ENCODE results near the gene FDCSP.
"Not testable (repeated sequence)": the region's sequence is repeated elsewhere in the genome, so short reads cannot be mapped to it uniquely, and the experiment has no call there.

FDCSP gene

GRCh38 chr4:70192895-70193294, 33.0 kb upstream of the FDCSP start:
- no peak overlapping the region for H3K4me3 ChIP-seq (ENCODE audit: low read depth in 1 of 2, low read length in 2 of 2)
- no peaks in the 10 kb centered on the region for H3K4me1 ChIP-seq (ENCODE audit: control insufficient read depth in 1 of 2, insufficient read depth in 2 of 2, low read length in 2 of 2)
- no peak overlapping the region for H3K27ac ChIP-seq (ENCODE audit: low read length)
- no peaks in the 10 kb centered on the region for H3K9me3 ChIP-seq (ENCODE audit: control insufficient read depth in 1 of 2, low read length in 2 of 2)
- H3K27me3 ChIP-seq (ENCODE audit: low read depth, low read length) = no peaks in the 10 kb centered on the region
- no peaks in the 10 kb centered on the region for H3K36me3 ChIP-seq (ENCODE audit: control insufficient read depth in 1 of 2, insufficient read depth in 2 of 2, low read length in 2 of 2)

GRCh38 chr4:70195425-70195824, 30.5 kb upstream of the FDCSP start, which contains the start of gene ODAM:
Gene ODAM, plus strand, starts transcription at chr4:70195725. Its CDS starts 819 bp downstream, at chr4:70196544.
- Histone ChIP-seq H3K27ac (ENCODE audit: low read length) (no peak within 1 kb of the TSS), H3K27me3 (ENCODE audit: low read depth, low read length) (no peaks in the 10 kb centered on the region), H3K4me1 (ENCODE audit: control insufficient read depth in 1 of 2, insufficient read depth in 2 of 2, low read length in 2 of 2) (no peaks in the 10 kb centered on the region)

GRCh38 chr4:70196857-70197256, 29.1 kb upstream of the FDCSP start:
- Histone ChIP-seq H3K27ac (ENCODE audit: low read length) (no peak overlapping the region), H3K9me3 (ENCODE audit: control insufficient read depth in 1 of 2, low read length in 2 of 2) (no peaks in the 10 kb centered on the region), H3K36me3 (ENCODE audit: control insufficient read depth in 1 of 2, insufficient read depth in 2 of 2, low read length in 2 of 2) (no peaks in the 10 kb centered on the region), H3K27me3 (ENCODE audit: low read depth, low read length) (no peaks in the 10 kb centered on the region), H3K4me1 (ENCODE audit: control insufficient read depth in 1 of 2, insufficient read depth in 2 of 2, low read length in 2 of 2) (no peaks in the 10 kb centered on the region), H3K4me3 (ENCODE audit: low read depth in 1 of 2, low read length in 2 of 2) (no peak overlapping the region)

More at GRCh38 chr4:70195425-70195824, 30.5 kb upstream of the FDCSP start, which contains the start of gene ODAM:
- no peak within 1 kb of the TSS for H3K4me3 ChIP-seq (ENCODE audit: low read depth in 1 of 2, low read length in 2 of 2)
- no peaks in the 10 kb centered on the region for H3K36me3 ChIP-seq (ENCODE audit: control insufficient read depth in 1 of 2, insufficient read depth in 2 of 2, low read length in 2 of 2)
- H3K9me3 ChIP-seq (ENCODE audit: control insufficient read depth in 1 of 2, low read length in 2 of 2) = no peaks in the 10 kb centered on the region

- H3K4me1 ChIP-seq (ENCODE audit: control insufficient read depth in 1 of 2, insufficient read depth in 2 of 2, low read length in 2 of 2) = no peaks in the 10 kb centered on the region
- no peaks in the 10 kb centered on the region for H3K27me3 ChIP-seq (ENCODE audit: low read depth, low read length)
- no peak overlapping the region for H3K27ac ChIP-seq (ENCODE audit: low read length)
- no peak overlapping the region for H3K4me3 ChIP-seq (ENCODE audit: low read depth in 1 of 2, low read length in 2 of 2)
- H3K36me3 ChIP-seq (ENCODE audit: control insufficient read depth in 1 of 2, insufficient read depth in 2 of 2, low read length in 2 of 2) = no peaks in the 10 kb centered on the region
- no peaks in the 10 kb centered on the region for H3K9me3 ChIP-seq (ENCODE audit: control insufficient read depth in 1 of 2, low read length in 2 of 2)
These were observed 28.1 kb upstream of the FDCSP start for GRCh38 chr4:70197842-70198241.

GRCh38 chr4:70203601-70204000, 22.3 kb upstream of the FDCSP start:
- no peaks in the 10 kb centered on the region for H3K9me3 ChIP-seq (ENCODE audit: control insufficient read depth in 1 of 2, low read length in 2 of 2)
- H3K36me3 ChIP-seq (ENCODE audit: control insufficient read depth in 1 of 2, insufficient read depth in 2 of 2, low read length in 2 of 2) = no peaks in the 10 kb centered on the region
- H3K4me1 ChIP-seq (ENCODE audit: control insufficient read depth in 1 of 2, insufficient read depth in 2 of 2, low read length in 2 of 2) = no peaks in the 10 kb centered on the region
- no peak overlapping the region for H3K27ac ChIP-seq (ENCODE audit: low read length)
- H3K4me3 ChIP-seq (ENCODE audit: low read depth in 1 of 2, low read length in 2 of 2) = no peak overlapping the region
- no peaks in the 10 kb centered on the region for H3K27me3 ChIP-seq (ENCODE audit: low read depth, low read length)

GRCh38 chr4:70212752-70213151, 13.2 kb upstream of the FDCSP start:
- H3K4me3 ChIP-seq (ENCODE audit: low read depth in 1 of 2, low read length in 2 of 2); H3K36me3 ChIP-seq (ENCODE audit: control insufficient read depth in 1 of 2, insufficient read depth in 2 of 2, low read length in 2 of 2); H3K9me3 ChIP-seq (ENCODE audit: control insufficient read depth in 1 of 2, low read length in 2 of 2); H3K27ac ChIP-seq (ENCODE audit: low read length); H3K4me1 ChIP-seq (ENCODE audit: control insufficient read depth in 1 of 2, insufficient read depth in 2 of 2, low read length in 2 of 2); H3K27me3 ChIP-seq (ENCODE audit: low read depth, low read length): not testable (repeated sequence)

- not testable (repeated sequence) for H3K36me3 ChIP-seq (ENCODE audit: control insufficient read depth in 1 of 2, insufficient read depth in 2 of 2, low read length in 2 of 2); H3K9me3 ChIP-seq (ENCODE audit: control insufficient read depth in 1 of 2, low read length in 2 of 2); H3K4me3 ChIP-seq (ENCODE audit: low read depth in 1 of 2, low read length in 2 of 2); H3K4me1 ChIP-seq (ENCODE audit: control insufficient read depth in 1 of 2, insufficient read depth in 2 of 2, low read length in 2 of 2); H3K27me3 ChIP-seq (ENCODE audit: low read depth, low read length); H3K27ac ChIP-seq (ENCODE audit: low read length)
These were observed 9.8 kb upstream of the FDCSP start for GRCh38 chr4:70216109-70216508.

GRCh38 chr4:70216550-70216949, 9.4 kb upstream of the FDCSP start:
- not testable (repeated sequence) for H3K9me3 ChIP-seq (ENCODE audit: control insufficient read depth in 1 of 2, low read length in 2 of 2); H3K4me1 ChIP-seq (ENCODE audit: control insufficient read depth in 1 of 2, insufficient read depth in 2 of 2, low read length in 2 of 2); H3K4me3 ChIP-seq (ENCODE audit: low read depth in 1 of 2, low read length in 2 of 2); H3K36me3 ChIP-seq (ENCODE audit: control insufficient read depth in 1 of 2, insufficient read depth in 2 of 2, low read length in 2 of 2); H3K27me3 ChIP-seq (ENCODE audit: low read depth, low read length); H3K27ac ChIP-seq (ENCODE audit: low read length)

GRCh38 chr4:70221389-70221788, 4.5 kb upstream of the FDCSP start:
- not testable (repeated sequence) for H3K36me3 ChIP-seq (ENCODE audit: control insufficient read depth in 1 of 2, insufficient read depth in 2 of 2, low read length in 2 of 2); H3K4me3 ChIP-seq (ENCODE audit: low read depth in 1 of 2, low read length in 2 of 2); H3K4me1 ChIP-seq (ENCODE audit: control insufficient read depth in 1 of 2, insufficient read depth in 2 of 2, low read length in 2 of 2); H3K27me3 ChIP-seq (ENCODE audit: low read depth, low read length); H3K27ac ChIP-seq (ENCODE audit: low read length); H3K9me3 ChIP-seq (ENCODE audit: control insufficient read depth in 1 of 2, low read length in 2 of 2)

- H3K27ac ChIP-seq (ENCODE audit: low read length); H3K27me3 ChIP-seq (ENCODE audit: low read depth, low read length); H3K9me3 ChIP-seq (ENCODE audit: control insufficient read depth in 1 of 2, low read length in 2 of 2); H3K4me1 ChIP-seq (ENCODE audit: control insufficient read depth in 1 of 2, insufficient read depth in 2 of 2, low read length in 2 of 2); H3K36me3 ChIP-seq (ENCODE audit: control insufficient read depth in 1 of 2, insufficient read depth in 2 of 2, low read length in 2 of 2); H3K4me3 ChIP-seq (ENCODE audit: low read depth in 1 of 2, low read length in 2 of 2): not testable (repeated sequence)
These were observed 4.1 kb upstream of the FDCSP start for GRCh38 chr4:70221818-70222217.

GRCh38 chr4:70236125-70236524, 10.2 kb downstream of the FDCSP start:
- H3K36me3 ChIP-seq (ENCODE audit: control insufficient read depth in 1 of 2, insufficient read depth in 2 of 2, low read length in 2 of 2) = no peaks in the 10 kb centered on the region
- no peak overlapping the region for H3K27ac ChIP-seq (ENCODE audit: low read length)
- no peaks in the 10 kb centered on the region for H3K4me1 ChIP-seq (ENCODE audit: control insufficient read depth in 1 of 2, insufficient read depth in 2 of 2, low read length in 2 of 2)
- no peaks in the 10 kb centered on the region for H3K9me3 ChIP-seq (ENCODE audit: control insufficient read depth in 1 of 2, low read length in 2 of 2)
- no peak overlapping the region for H3K4me3 ChIP-seq (ENCODE audit: low read depth in 1 of 2, low read length in 2 of 2)
- no peaks in the 10 kb centered on the region for H3K27me3 ChIP-seq (ENCODE audit: low read depth, low read length)

GRCh38 chr4:70239131-70239883, 13.4 kb downstream of the FDCSP start:
- Histone ChIP-seq H3K36me3 (ENCODE audit: control insufficient read depth in 1 of 2, insufficient read depth in 2 of 2, low read length in 2 of 2) (no peaks in the 10 kb centered on the region), H3K27ac (ENCODE audit: low read length) (no peak overlapping the region), H3K4me3 (ENCODE audit: low read depth in 1 of 2, low read length in 2 of 2) (no peak overlapping the region), H3K27me3 (ENCODE audit: low read depth, low read length) (no peaks in the 10 kb centered on the region), H3K9me3 (ENCODE audit: control insufficient read depth in 1 of 2, low read length in 2 of 2) (no peaks in the 10 kb centered on the region), H3K4me1 (ENCODE audit: control insufficient read depth in 1 of 2, insufficient read depth in 2 of 2, low read length in 2 of 2) (no peaks in the 10 kb centered on the region)

All from muscle layer of duodenum (tissue), 2 donors.